Pancreas (tissue), 10 donors: ENCODE measurements around the gene TRIP10. TPM values are rescaled to one million over a fixed set of nuclear protein-coding genes. Genes with fewer than 3 reads are reported as not detected.

Source experiments
- ATAC-seq, 4 donors: fragments of 200-7000 bp; cut with Tn5 transposase; one replicate each; pipeline versions ENCODE4 v1.8.0 to v1.9.1; 2020; ENCODE audit warnings: mild to moderate bottlenecking in 4 of 4, moderate library complexity in 4 of 4
- DNase-seq, 6 donors: peaks; one replicate each; pipeline ENCODE4 v3.0.0-alpha.2; 2020
- FAIRE-seq: peaks from 2 replicates; lab custom pipeline; 2012; peaks lifted over from hg19 to GRCh38; lab: Jason Lieb, UNC
- H3K27ac ChIP-seq, 4 donors: fragments of 200-600 bp; sonication (generic); 1 replicate in 3 of 4; 2 replicates in 1 of 4; pipeline versions ENCODE4 v1.5.0 to v1.8.0; 2020
- H3K27me3 ChIP-seq, 4 donors: fragments of 200-600 bp; one replicate each; pipeline ENCODE4 v1.8.0; 2021
- H3K36me3 ChIP-seq, 3 donors: fragments of 200-600 bp; sonication (generic) in 1 of 3; one replicate each; pipeline versions ENCODE4 v1.5.0 to v1.8.0; 2020 to 2021
- H3K4me1 ChIP-seq, 3 donors: fragments of 200-600 bp; one replicate each; pipeline ENCODE4 v1.8.0; 2021
- H3K4me3 ChIP-seq, 4 donors: fragments of 200-600 bp; sonication (generic) in 2 of 4; one replicate each; pipeline versions ENCODE4 v1.5.0 to v1.8.0; 2020 to 2021
- H3K9me3 ChIP-seq, 4 donors: fragments of 200-600 bp; one replicate each; pipeline ENCODE4 v1.8.0; 2021
- CTCF ChIP-seq, 4 donors: fragments of 200-600 bp; sonication (generic) in 3 of 4; IDR thresholded peaks; one replicate each; pipeline versions ENCODE4 v1.5.0 to v1.8.0; 2021; ENCODE audit warnings: antibody characterized with exemption in 4 of 4
- WGBS, 2 donors: extraction: QIAGEN DNeasy Blood & Tissue Kit; methylation state at CpG; one replicate each; pipeline ENCODE4 v1.1.7; 2013; 5-methylcytosine and 5-hydroxymethylcytosine counted together
- intact Hi-C, 3 donors: fragments of 100-400 bp; cut with DNase I; formaldehyde crosslinking; loops; one replicate each; pipeline versions ENCODE4 v1.11.1 to v1.14.2; 2022
- polyA plus RNA-seq, 2 donors: library from polyadenylated mRNA; stranded (reverse); fragments of 200-250 nt; gene quantifications; one replicate each; pipeline ENCODE4 v1.2.3, GENCODE V29; 2013
- total RNA-seq, 6 donors: library from RNA; stranded (reverse); fragmentation: NEBNext Ultra II Directional in 4 of 6; extraction: Animal tissue kit (Norgen Biotek cat#: 25700) in 4 of 6; gene quantifications; one replicate each; pipeline versions ENCODE4 v1.2.1 to v1.2.4, GENCODE V29; 2021 to 2023
- donor health status: healthy with polysubstance abuse.
- donor health status: DM: no; HTN: no; CAD: no; lungs with moderate emphysema.
- donor health status: DM: no; HTN: no; CAD: no.
- donor health status: control.
- donor health status: control.
- donor health status: Bipolar disorder and iron deficiency.
- donor health status: DM: yes; HTN: yes; CAD: no.
- donor health status: DM: no; HTN: no; CAD: no.
- donor health status: DM: no; HTN: no; CAD: no.
- donor health status: DM: yes; HTN: yes; CAD: no.

The TRIP10 gene
- total and polyA plus RNA-seq, 8 donors: 16.4 to 102 (median 24.8) TPM

GRCh38 chr19:6750062-6750461, 10.6 kb downstream of the TRIP10 start:
- FAIRE-seq (no peak), ATAC-seq (no peak), DNase-seq (peak in 1 of 6 donors; percentile 20)
- Histone ChIP-seq H3K4me1 (no peaks in the 10 kb centered on the region), H3K36me3 (peaks cover 0 to 55% (median 22%) of the 10 kb centered on the region in 3 donors), H3K9me3 (no peaks in the 10 kb centered on the region), H3K27ac (no peak overlapping the region), H3K27me3 (no peaks in the 10 kb centered on the region), H3K4me3 (no peak overlapping the region)
- intact Hi-C loops: no loop called here
- no peak for TF ChIP-seq CTCF (IDR thresholded peaks at IDR 0.05)
- 85 to 88% methylated on average over 20 of the region's 20 CpGs for WGBS, 2 donors

DNA sequence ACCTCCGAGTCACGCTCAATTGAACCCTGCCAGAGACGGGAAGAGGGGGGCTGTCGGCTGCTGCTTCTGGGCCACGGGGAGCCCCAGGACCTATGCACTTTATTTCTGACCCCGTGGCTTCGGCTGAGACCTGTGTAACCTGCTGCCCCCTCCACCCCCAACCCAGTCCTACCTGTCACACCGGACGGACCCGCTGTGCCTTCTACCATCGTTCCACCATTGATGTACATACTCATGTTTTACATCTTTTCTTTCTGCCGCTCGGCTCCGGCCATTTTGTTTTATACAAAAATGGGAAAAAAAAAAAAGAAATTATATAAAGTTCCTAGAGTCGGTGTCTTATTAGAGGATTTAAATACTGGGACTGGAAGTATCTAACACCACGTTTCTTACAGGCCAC, 11.7 kb downstream of the TRIP10 start:
- Histone ChIP-seq H3K36me3 (peaks cover 0 to 52% (median 22%) of the 10 kb centered on the region in 3 donors), H3K9me3 (no peaks in the 10 kb centered on the region), H3K27ac (no peak overlapping the region), H3K4me1 (no peaks in the 10 kb centered on the region), H3K27me3 (no peaks in the 10 kb centered on the region), H3K4me3 (no peak overlapping the region)
- WGBS, 2 donors: 93 to 95% methylated on average over 16 of the region's 16 CpGs
- ATAC-seq (no peak), FAIRE-seq (no peak), DNase-seq (peak in 1 of 6 donors; percentile 21)
- intact Hi-C loops: no loop called here
- TF ChIP-seq CTCF (IDR thresholded peaks at IDR 0.05): no peak

- peaks cover 0 to 39% (median 12%) of the 10 kb centered on the region in 3 donors for H3K36me3 ChIP-seq
- WGBS, 2 donors: 80 to 83% methylated on average over 45 to 50 of the region's 50 CpGs
- H3K4me3 ChIP-seq: no peak overlapping the region
- no peaks in the 10 kb centered on the region for H3K4me1 ChIP-seq
- no peak for TF ChIP-seq CTCF (IDR thresholded peaks at IDR 0.05)
- H3K9me3 ChIP-seq: no peaks in the 10 kb centered on the region
- H3K27me3 ChIP-seq: no peaks in the 10 kb centered on the region
- ATAC-seq (peak; percentile 15 to 76 (median 22)), FAIRE-seq (no peak), DNase-seq (peak in 2 of 6 donors; percentile 50 to 74)
- peak overlapping the region in 1 of 4 donors; percentile 54 for H3K27ac ChIP-seq
- intact Hi-C loops: no loop called here
Observed at GRCh38 chr19:6752256-6753177, 13.0 kb downstream of the TRIP10 start.

- Histone ChIP-seq H3K36me3 (peaks cover 0 to 32% (median 4%) of the 10 kb centered on the region in 3 donors), H3K27ac (peak overlapping the region in 1 of 4 donors; percentile 54), H3K9me3 (no peaks in the 10 kb centered on the region), H3K27me3 (no peaks in the 10 kb centered on the region), H3K4me3 (peak overlapping the region in 2 of 4 donors; percentile 2 to 15), H3K4me1 (no peaks in the 10 kb centered on the region)
- FAIRE-seq (no peak), DNase-seq (peak in 5 of 6 donors; percentile 29 to 80 (median 72)), ATAC-seq (peak; percentile 67 to 89 (median 70))
- TF ChIP-seq CTCF (IDR thresholded peaks at IDR 0.05): no peak
- intact Hi-C loops: no loop called here
- 62 to 64% methylated on average over 50 of the region's 50 CpGs for WGBS, 2 donors
Observed at GRCh38 chr19:6753178-6754031, 13.9 kb downstream of the TRIP10 start.
